ENCODE results near the gene HSD17B1. TPM values are rescaled to one million over a fixed set of nuclear protein-coding genes. Genes with fewer than 3 reads are reported as not detected.
A peak's percentile ranks its signal among the peaks of the same experiment; 100 is the strongest.

HSD17B1 gene
- total and polyA plus RNA-seq, 2 of the 13 experiments (the other 11 are each of a cell fraction or from before 2014, with no cell fraction given), result 0.54 to 0.93 TPM

DNA sequence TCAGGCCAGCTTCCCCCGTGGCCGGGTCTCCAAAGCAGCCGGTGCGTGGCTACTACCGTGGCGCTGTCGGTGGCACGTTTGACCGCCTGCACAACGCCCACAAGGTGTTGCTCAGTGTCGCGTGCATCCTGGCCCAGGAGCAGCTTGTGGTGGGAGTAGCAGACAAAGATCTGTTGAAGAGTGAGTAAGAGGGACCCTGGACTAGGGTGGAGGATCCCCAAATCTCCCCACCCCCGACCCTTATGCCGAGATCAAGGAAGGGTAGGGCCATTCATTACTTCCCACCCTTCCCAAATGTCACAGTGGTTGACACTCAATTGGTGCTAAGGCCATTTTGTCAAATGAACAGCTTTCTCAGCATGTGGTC lies 10.4 kb downstream of the HSD17B1 start (continued):
- TF ChIP-seq BCL6 (CRISPR knock-in tag; IDR thresholded peaks at IDR 0.05) (no peak), HNRNPH1 (optimal IDR thresholded peaks at IDR 0.05; ENCODE audit: low read depth, low read length) (no peak), HNF4A (CRISPR knock-in tag; IDR thresholded peaks at IDR 0.05) (no peak), ZNF607 (CRISPR knock-in tag; IDR thresholded peaks at IDR 0.05; ENCODE audit: borderline replicate concordance) (no peak), TBL1XR1 (IDR thresholded peaks at IDR 0.05; ENCODE audit: borderline replicate concordance, low read length, partially characterized antibody) (no peak), CHD2 (IDR thresholded peaks at IDR 0.05; ENCODE audit: low read depth, low read length) (no peak), ARNTL (CRISPR knock-in tag; IDR thresholded peaks at IDR 0.05) (no peak), TARDBP (CRISPR knock-in tag; IDR thresholded peaks at IDR 0.05) (no peak), ZNF761 (CRISPR knock-in tag; conservative IDR thresholded peaks at IDR 0.05) (no peak), ZNF468 (CRISPR knock-in tag; IDR thresholded peaks at IDR 0.05) (0 out of 2 replicates have a peak, but pooled peaks have one; percentile 23), ZFP37 (CRISPR knock-in tag; IDR thresholded peaks at IDR 0.05; ENCODE audit: borderline replicate concordance) (0 out of 2 replicates have a peak, but pooled peaks have one; percentile 47)
- TF ChIP-seq, protein P1, sequence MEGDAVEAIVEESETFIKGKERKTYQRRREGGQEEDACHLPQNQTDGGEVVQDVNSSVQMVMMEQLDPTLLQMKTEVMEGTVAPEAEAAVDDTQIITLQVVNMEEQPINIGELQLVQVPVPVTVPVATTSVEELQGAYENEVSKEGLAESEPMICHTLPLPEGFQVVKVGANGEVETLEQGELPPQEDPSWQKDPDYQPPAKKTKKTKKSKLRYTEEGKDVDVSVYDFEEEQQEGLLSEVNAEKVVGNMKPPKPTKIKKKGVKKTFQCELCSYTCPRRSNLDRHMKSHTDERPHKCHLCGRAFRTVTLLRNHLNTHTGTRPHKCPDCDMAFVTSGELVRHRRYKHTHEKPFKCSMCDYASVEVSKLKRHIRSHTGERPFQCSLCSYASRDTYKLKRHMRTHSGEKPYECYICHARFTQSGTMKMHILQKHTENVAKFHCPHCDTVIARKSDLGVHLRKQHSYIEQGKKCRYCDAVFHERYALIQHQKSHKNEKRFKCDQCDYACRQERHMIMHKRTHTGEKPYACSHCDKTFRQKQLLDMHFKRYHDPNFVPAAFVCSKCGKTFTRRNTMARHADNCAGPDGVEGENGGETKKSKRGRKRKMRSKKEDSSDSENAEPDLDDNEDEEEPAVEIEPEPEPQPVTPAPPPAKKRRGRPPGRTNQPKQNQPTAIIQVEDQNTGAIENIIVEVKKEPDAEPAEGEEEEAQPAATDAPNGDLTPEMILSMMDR (CRISPR knock-in tag; IDR thresholded peaks at IDR 0.05), result no peak
- TF ChIP-seq, protein P2, sequence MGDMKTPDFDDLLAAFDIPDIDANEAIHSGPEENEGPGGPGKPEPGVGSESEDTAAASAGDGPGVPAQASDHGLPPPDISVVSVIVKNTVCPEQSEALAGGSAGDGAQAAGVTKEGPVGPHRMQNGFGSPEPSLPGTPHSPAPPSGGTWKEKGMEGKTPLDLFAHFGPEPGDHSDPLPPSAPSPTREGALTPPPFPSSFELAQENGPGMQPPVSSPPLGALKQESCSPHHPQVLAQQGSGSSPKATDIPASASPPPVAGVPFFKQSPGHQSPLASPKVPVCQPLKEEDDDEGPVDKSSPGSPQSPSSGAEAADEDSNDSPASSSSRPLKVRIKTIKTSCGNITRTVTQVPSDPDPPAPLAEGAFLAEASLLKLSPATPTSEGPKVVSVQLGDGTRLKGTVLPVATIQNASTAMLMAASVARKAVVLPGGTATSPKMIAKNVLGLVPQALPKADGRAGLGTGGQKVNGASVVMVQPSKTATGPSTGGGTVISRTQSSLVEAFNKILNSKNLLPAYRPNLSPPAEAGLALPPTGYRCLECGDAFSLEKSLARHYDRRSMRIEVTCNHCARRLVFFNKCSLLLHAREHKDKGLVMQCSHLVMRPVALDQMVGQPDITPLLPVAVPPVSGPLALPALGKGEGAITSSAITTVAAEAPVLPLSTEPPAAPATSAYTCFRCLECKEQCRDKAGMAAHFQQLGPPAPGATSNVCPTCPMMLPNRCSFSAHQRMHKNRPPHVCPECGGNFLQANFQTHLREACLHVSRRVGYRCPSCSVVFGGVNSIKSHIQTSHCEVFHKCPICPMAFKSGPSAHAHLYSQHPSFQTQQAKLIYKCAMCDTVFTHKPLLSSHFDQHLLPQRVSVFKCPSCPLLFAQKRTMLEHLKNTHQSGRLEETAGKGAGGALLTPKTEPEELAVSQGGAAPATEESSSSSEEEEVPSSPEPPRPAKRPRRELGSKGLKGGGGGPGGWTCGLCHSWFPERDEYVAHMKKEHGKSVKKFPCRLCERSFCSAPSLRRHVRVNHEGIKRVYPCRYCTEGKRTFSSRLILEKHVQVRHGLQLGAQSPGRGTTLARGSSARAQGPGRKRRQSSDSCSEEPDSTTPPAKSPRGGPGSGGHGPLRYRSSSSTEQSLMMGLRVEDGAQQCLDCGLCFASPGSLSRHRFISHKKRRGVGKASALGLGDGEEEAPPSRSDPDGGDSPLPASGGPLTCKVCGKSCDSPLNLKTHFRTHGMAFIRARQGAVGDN (CRISPR knock-in tag; IDR thresholded peaks at IDR 0.05), result peak; percentile 63; the same call in 1 of the 2 replicates
- TF ChIP-seq, protein P3, sequence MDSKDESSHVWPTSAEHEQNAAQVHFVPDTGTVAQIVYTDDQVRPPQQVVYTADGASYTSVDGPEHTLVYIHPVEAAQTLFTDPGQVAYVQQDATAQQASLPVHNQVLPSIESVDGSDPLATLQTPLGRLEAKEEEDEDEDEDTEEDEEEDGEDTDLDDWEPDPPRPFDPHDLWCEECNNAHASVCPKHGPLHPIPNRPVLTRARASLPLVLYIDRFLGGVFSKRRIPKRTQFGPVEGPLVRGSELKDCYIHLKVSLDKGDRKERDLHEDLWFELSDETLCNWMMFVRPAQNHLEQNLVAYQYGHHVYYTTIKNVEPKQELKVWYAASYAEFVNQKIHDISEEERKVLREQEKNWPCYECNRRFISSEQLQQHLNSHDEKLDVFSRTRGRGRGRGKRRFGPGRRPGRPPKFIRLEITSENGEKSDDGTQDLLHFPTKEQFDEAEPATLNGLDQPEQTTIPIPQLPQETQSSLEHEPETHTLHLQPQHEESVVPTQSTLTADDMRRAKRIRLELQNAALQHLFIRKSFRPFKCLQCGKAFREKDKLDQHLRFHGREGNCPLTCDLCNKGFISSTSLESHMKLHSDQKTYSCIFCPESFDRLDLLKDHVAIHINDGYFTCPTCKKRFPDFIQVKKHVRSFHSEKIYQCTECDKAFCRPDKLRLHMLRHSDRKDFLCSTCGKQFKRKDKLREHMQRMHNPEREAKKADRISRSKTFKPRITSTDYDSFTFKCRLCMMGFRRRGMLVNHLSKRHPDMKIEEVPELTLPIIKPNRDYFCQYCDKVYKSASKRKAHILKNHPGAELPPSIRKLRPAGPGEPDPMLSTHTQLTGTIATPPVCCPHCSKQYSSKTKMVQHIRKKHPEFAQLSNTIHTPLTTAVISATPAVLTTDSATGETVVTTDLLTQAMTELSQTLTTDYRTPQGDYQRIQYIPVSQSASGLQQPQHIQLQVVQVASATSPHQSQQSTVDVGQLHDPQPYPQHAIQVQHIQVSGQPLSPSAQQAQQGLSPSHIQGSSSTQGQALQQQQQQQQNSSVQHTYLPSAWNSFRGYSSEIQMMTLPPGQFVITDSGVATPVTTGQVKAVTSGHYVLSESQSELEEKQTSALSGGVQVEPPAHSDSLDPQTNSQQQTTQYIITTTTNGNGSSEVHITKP (CRISPR knock-in tag; IDR thresholded peaks at IDR 0.05; ENCODE audit: low read depth), result no peak
- TF ChIP-seq, protein P4, sequence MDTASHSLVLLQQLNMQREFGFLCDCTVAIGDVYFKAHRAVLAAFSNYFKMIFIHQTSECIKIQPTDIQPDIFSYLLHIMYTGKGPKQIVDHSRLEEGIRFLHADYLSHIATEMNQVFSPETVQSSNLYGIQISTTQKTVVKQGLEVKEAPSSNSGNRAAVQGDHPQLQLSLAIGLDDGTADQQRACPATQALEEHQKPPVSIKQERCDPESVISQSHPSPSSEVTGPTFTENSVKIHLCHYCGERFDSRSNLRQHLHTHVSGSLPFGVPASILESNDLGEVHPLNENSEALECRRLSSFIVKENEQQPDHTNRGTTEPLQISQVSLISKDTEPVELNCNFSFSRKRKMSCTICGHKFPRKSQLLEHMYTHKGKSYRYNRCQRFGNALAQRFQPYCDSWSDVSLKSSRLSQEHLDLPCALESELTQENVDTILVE (CRISPR knock-in tag; IDR thresholded peaks at IDR 0.05), result no peak
- TF ChIP-seq, protein P5, sequence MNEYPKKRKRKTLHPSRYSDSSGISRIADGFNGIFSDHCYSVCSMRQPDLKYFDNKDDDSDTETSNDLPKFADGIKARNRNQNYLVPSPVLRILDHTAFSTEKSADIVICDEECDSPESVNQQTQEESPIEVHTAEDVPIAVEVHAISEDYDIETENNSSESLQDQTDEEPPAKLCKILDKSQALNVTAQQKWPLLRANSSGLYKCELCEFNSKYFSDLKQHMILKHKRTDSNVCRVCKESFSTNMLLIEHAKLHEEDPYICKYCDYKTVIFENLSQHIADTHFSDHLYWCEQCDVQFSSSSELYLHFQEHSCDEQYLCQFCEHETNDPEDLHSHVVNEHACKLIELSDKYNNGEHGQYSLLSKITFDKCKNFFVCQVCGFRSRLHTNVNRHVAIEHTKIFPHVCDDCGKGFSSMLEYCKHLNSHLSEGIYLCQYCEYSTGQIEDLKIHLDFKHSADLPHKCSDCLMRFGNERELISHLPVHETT (CRISPR knock-in tag; conservative IDR thresholded peaks at IDR 0.05), result no peak
- TF ChIP-seq, protein P6, sequence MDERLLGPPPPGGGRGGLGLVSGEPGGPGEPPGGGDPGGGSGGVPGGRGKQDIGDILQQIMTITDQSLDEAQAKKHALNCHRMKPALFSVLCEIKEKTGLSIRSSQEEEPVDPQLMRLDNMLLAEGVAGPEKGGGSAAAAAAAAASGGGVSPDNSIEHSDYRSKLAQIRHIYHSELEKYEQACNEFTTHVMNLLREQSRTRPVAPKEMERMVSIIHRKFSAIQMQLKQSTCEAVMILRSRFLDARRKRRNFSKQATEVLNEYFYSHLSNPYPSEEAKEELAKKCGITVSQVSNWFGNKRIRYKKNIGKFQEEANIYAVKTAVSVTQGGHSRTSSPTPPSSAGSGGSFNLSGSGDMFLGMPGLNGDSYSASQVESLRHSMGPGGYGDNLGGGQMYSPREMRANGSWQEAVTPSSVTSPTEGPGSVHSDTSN (CRISPR knock-in tag; IDR thresholded peaks at IDR 0.05), result no peak
